Smooth muscle cell (in vitro differentiated cells): ENCODE results near the gene PCNX2. TPM values are rescaled to one million over a fixed set of nuclear protein-coding genes. Genes with fewer than 3 reads are reported as not detected.
A peak's percentile ranks its signal among the peaks of the same experiment; 100 is the strongest.

Source experiments
- DNase-seq: peaks from one replicate; lab custom pipeline; 2025; ENCODE audit not compliant: unreplicated experiment; lab: John Stamatoyannopoulos, UW
- H2AFZ ChIP-seq: fragments of 200-600 bp; sonication (generic); 2 replicates; pipeline ENCODE4 v1.6.0; 2016; ENCODE audit warnings: antibody characterized with exemption, low read depth, mild to moderate bottlenecking
- H3F3A ChIP-seq: fragments of 200-600 bp; sonication (generic); 2 replicates; pipeline ENCODE4 v1.6.0; 2017; ENCODE audit warnings: antibody characterized with exemption, low read depth
- H3K27ac ChIP-seq: fragments of 200-600 bp; sonication (generic); 2 replicates; pipeline ENCODE4 v1.5.1; 2016; ENCODE audit warnings: low read depth, mild to moderate bottlenecking
- H3K27me3 ChIP-seq: fragments of 200-600 bp; sonication (generic); 2 replicates; pipeline ENCODE4 v1.6.1; 2016; ENCODE audit warnings: low read depth, mild to moderate bottlenecking
- H3K36me3 ChIP-seq: fragments of 200-600 bp; sonication (generic); 2 replicates; pipeline ENCODE4 v1.5.1; 2016; ENCODE audit warnings: low read depth
- H3K4me1 ChIP-seq: fragments of 200-600 bp; sonication (generic); 2 replicates; pipeline ENCODE4 v1.5.1; 2016; ENCODE audit warnings: low read depth
- H3K4me2 ChIP-seq: fragments of 200-600 bp; sonication (generic); 2 replicates; pipeline ENCODE4 v1.6.0; 2016; ENCODE audit warnings: mild to moderate bottlenecking
- H3K4me3 ChIP-seq: fragments of 200-600 bp; sonication (generic); 2 replicates; pipeline ENCODE4 v1.5.1; 2016; ENCODE audit warnings: mild to moderate bottlenecking
- H3K79me2 ChIP-seq: fragments of 200-600 bp; sonication (generic); 2 replicates; pipeline ENCODE4 v1.6.0; 2016; ENCODE audit warnings: low read depth, mild to moderate bottlenecking
- H3K9ac ChIP-seq: fragments of 200-600 bp; sonication (generic); 2 replicates; pipeline ENCODE4 v1.6.0; 2016; ENCODE audit warnings: low read depth
- H3K9me3 ChIP-seq: fragments of 200-600 bp; sonication (generic); replicated peaks from 2 replicates; pipeline ENCODE4 v1.5.1; 2016; ENCODE audit warnings: low read depth
- H4K20me1 ChIP-seq: fragments of 200-600 bp; sonication (generic); 2 replicates; pipeline ENCODE4 v1.6.0; 2016; ENCODE audit warnings: low read depth
- WGBS: methylation state at CpG from one replicate; pipeline ENCODE4 v1.1.7; 2016; ENCODE audit warnings: low lambda C conversion rate; 5-methylcytosine and 5-hydroxymethylcytosine counted together
- polyA plus RNA-seq: library from polyadenylated mRNA; unstranded; fragments of >200 nt; fragmentation: Nextera tagmentation; extraction: Ambion mirVana; gene quantifications from 2 replicates; pipeline ENCODE4 v1.2.1, GENCODE V29; 2016
- total RNA-seq: library from RNA; depleted of rRNA; stranded (reverse); fragments of >200 nt; gene quantifications from 2 replicates; pipeline ENCODE4 v1.2.3, GENCODE V29; 2014
- TF ChIP-seq, protein P1 (sequence below): fragments of 200-600 bp; sonication (generic); IDR thresholded peaks from 2 replicates; pipeline ENCODE4 v1.5.1; 2017; ENCODE audit warnings: borderline replicate concordance, mild to moderate bottlenecking, antibody characterized with exemption; ENCODE audit not compliant: insufficient read depth, poor library complexity, severe bottlenecking

The PCNX2 gene
- total and polyA plus RNA-seq, 2 experiments from 2014 or later = 4.7 to 18.2 TPM

DNA sequence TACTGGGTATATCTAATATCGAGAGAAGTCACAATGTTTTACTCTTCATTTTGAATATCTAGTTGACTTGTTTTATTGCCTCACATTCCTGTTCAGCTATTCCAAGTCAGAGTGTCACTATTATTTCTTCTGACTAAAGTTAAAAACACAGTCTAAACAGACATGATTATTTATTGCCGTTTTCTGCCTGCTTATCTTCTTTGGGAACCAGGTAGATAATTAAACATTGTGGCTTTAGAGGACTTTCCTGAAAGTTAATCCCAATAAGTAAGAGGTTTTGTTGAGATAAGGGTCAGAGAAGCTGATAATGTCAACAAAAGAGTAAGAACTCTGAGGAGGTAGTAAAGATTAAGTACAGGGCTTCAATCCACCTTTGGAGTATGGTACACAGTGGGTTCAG, 53.8 kb downstream of the PCNX2 start:
- Histone ChIP-seq H3K27ac (no peak overlapping the region), H3K4me2 (no peak overlapping the region), H3K27me3 (no peaks in the 10 kb centered on the region), H3K79me2 (no peaks in the 10 kb centered on the region), H4K20me1 (no peaks in the 10 kb centered on the region), H3K9me3 (no peaks in the 10 kb centered on the region), H3K36me3 (no peaks in the 10 kb centered on the region), H2AFZ (no peak overlapping the region), H3K4me1 (no peaks in the 10 kb centered on the region), H3F3A (no peaks in the 10 kb centered on the region), H3K4me3 (no peak overlapping the region), H3K9ac (no peak overlapping the region)
- TF ChIP-seq, protein P1, sequence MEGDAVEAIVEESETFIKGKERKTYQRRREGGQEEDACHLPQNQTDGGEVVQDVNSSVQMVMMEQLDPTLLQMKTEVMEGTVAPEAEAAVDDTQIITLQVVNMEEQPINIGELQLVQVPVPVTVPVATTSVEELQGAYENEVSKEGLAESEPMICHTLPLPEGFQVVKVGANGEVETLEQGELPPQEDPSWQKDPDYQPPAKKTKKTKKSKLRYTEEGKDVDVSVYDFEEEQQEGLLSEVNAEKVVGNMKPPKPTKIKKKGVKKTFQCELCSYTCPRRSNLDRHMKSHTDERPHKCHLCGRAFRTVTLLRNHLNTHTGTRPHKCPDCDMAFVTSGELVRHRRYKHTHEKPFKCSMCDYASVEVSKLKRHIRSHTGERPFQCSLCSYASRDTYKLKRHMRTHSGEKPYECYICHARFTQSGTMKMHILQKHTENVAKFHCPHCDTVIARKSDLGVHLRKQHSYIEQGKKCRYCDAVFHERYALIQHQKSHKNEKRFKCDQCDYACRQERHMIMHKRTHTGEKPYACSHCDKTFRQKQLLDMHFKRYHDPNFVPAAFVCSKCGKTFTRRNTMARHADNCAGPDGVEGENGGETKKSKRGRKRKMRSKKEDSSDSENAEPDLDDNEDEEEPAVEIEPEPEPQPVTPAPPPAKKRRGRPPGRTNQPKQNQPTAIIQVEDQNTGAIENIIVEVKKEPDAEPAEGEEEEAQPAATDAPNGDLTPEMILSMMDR = no peak
- WGBS = 49% methylated on average over 2 of the region's 2 CpGs
- DNase-seq = no peak

DNA sequence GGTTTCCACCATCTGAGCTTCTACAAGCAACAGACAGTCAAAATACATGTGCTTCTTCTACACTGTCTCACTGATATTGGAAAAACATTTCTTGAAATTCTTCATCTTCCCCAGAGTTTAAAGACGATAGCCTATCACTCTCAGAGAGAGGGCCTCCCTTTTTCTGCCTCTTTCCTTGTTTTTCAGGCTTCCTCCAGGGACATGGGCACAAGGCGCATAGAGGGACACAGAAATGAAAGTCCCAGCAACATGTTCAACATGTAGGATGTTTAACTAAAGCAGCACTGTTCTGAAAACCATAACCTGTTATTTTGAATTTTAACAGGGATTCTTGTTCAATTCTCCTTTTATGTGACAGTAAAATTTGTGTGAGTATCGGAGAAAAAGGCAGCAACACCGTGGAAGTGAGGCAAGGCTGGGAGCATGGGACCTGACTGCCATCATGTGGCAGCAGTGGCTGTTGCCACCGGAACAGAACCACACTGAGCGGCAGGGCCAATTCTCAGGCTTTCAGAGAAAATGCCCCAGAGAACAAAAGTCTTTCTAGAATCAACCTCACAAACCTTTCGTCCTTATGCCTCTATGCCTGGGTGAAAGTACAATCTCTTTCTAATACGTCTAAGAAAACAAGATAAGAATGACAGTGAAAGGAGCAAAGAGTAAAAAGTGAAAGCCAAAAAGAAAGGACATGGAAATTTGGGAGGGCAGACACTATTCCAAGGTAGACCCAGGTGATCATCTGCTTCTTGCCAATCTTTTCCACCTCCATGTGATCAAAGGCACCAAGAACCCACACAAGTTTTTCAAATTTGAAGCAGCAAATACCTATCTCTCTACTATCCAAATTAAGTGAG, 54.5 kb downstream of the PCNX2 start:
- no peak overlapping the region for H3K27ac ChIP-seq
- H3K4me2 ChIP-seq = peak overlapping the region; percentile 55
- no peak for DNase-seq
- no peak overlapping the region for H3K9ac ChIP-seq
- 40% methylated on average over 8 of the region's 8 CpGs for WGBS
- H3K36me3 ChIP-seq = no peaks in the 10 kb centered on the region
- H3K4me1 ChIP-seq = no peaks in the 10 kb centered on the region
- H4K20me1 ChIP-seq = no peaks in the 10 kb centered on the region
- H3K27me3 ChIP-seq = no peaks in the 10 kb centered on the region
- no peaks in the 10 kb centered on the region for H3K9me3 ChIP-seq
- no peak overlapping the region for H3K4me3 ChIP-seq
- no peak overlapping the region for H2AFZ ChIP-seq
- no peaks in the 10 kb centered on the region for H3K79me2 ChIP-seq
- TF ChIP-seq, protein P1 = peak; percentile 86
- no peaks in the 10 kb centered on the region for H3F3A ChIP-seq

DNA sequence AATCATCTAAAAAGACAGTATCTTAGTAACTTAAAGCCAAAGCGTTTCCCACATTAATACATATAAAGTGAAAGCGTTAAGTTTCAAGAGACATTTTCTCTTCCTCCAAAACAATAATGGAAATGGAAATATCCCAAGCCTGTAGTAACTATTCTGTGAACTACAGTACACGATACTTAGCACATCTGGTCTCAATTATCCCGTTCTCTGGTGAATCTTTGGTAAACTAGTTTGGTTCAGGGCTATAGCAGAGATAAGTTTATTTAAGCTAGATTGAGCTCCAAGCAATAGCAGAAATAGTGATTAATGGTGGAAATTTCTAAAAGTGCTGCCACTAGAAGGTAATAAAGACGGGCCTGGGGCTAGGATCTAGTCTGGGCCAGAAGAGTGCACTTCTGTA, 55.2 kb downstream of the PCNX2 start:
- Histone ChIP-seq H3K4me3 (no peak overlapping the region), H4K20me1 (no peaks in the 10 kb centered on the region), H3K79me2 (no peaks in the 10 kb centered on the region), H3F3A (no peaks in the 10 kb centered on the region), H3K27ac (no peak overlapping the region), H3K4me1 (no peaks in the 10 kb centered on the region), H3K36me3 (no peaks in the 10 kb centered on the region), H3K27me3 (no peaks in the 10 kb centered on the region), H3K9me3 (no peaks in the 10 kb centered on the region), H3K9ac (no peak overlapping the region), H2AFZ (no peak overlapping the region), H3K4me2 (no peak overlapping the region)
- no peak for DNase-seq
- 61% methylated on average over 5 of the region's 5 CpGs for WGBS
- TF ChIP-seq, protein P1 = no peak

DNA sequence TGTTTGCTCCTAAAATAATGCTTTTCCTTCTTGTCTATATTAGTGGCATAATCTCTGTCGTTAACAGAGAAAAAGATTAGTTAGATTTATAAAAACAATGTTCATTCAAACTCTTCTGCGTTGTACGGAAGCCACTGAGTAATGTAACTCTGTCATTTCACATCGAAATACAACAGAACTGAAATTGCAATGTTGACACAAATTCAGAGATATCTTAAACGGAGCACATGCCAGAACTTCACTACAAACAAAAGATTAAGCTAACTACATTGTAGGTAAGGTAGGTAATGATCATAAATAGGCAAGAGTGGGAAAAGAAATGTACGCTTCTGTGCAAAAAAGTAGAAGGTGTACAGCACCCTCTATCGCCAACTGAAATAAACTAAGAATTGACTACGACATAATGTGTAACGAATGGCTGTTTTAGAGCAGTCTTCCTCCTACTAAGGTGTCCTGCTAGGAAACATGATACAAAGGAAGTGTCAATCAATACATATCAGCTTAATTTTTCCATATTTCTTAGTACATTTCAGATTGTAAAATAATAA, 56.6 kb downstream of the PCNX2 start:
- Histone ChIP-seq H4K20me1 (no peaks in the 10 kb centered on the region), H3K9ac (no peak overlapping the region), H3F3A (no peaks in the 10 kb centered on the region), H3K27ac (no peak overlapping the region), H3K4me1 (no peaks in the 10 kb centered on the region), H3K9me3 (no peaks in the 10 kb centered on the region), H2AFZ (no peak overlapping the region), H3K4me3 (no peak overlapping the region), H3K27me3 (no peaks in the 10 kb centered on the region), H3K4me2 (no peak overlapping the region), H3K36me3 (no peaks in the 10 kb centered on the region), H3K79me2 (no peaks in the 10 kb centered on the region)
- 86% methylated on average over 9 of the region's 9 CpGs for WGBS
- no peak for DNase-seq
- TF ChIP-seq, protein P1 = peak; percentile 24
